Cardiac muscle cell (in vitro differentiated cells and primary cell): Measurements from ENCODE around the gene MARK2. TPM values are rescaled to one million over a fixed set of nuclear protein-coding genes. Genes with fewer than 3 reads are reported as not detected.

Source experiments
- DNase-seq, 2 donors: peaks; one replicate each; pipeline versions ENCODE4 v3.0.0 to v3.0.0-alpha.2; 2010 to 2017; ENCODE audit warnings: low read depth in 1 of 2, low spot score in 1 of 2
- H3K27ac ChIP-seq: fragments of 200-600 bp; sonication (generic); 2 replicates; pipeline ENCODE4 v1.5.1; 2016
- H3K27me3 ChIP-seq: fragments of 200-600 bp; sonication (generic); 2 replicates; pipeline ENCODE4 v1.6.0; 2016; ENCODE audit warnings: control low read depth
- H3K36me3 ChIP-seq: fragments of 200-600 bp; sonication (generic); 2 replicates; pipeline ENCODE4 v1.5.1; 2016; ENCODE audit warnings: control low read depth
- H3K4me1 ChIP-seq: fragments of 200-600 bp; sonication (generic); 2 replicates; pipeline ENCODE4 v1.8.1; 2017; ENCODE audit warnings: low read depth, mild to moderate bottlenecking, mixed run types
- H3K4me3 ChIP-seq: fragments of 200-600 bp; sonication (generic); 2 replicates; pipeline ENCODE4 v1.5.1; 2016; ENCODE audit warnings: mild to moderate bottlenecking
- H3K9me3 ChIP-seq: fragments of 200-600 bp; sonication (generic); 2 replicates; pipeline ENCODE4 v1.5.1; 2017; ENCODE audit warnings: low read depth, mild to moderate bottlenecking, control low read depth
- CTCF ChIP-seq: IDR thresholded peaks from 2 replicates; pipeline ENCODE4 v1.5.1; 2012; ENCODE audit warnings: low read depth, mild to moderate bottlenecking, low read length
- polyA plus RNA-seq: library from polyadenylated mRNA; unstranded; fragments of >200 nt; fragmentation: Nextera tagmentation; extraction: Ambion mirVana; gene quantifications from 2 replicates; pipeline ENCODE4 v1.2.1, GENCODE V29; 2016
- total RNA-seq: library from RNA; depleted of rRNA; stranded (reverse); fragments of >200 nt; gene quantifications from 2 replicates; pipeline ENCODE4 v1.2.3, GENCODE V29; 2016

Gene MARK2
- total RNA-seq (31.0 and 31.4 TPM in 2 replicates), polyA plus RNA-seq (37.2 and 38.1 TPM in 2 replicates)

GRCh38 chr11:63838678-63839507 is at the start of gene MARK2:
TSS of gene MARK2 (plus strand) at chr11:63839110. CDS start at chr11:63839507, 397 bp downstream.
- peak; percentile 99 for DNase-seq
- Histone ChIP-seq H3K27me3 (no peaks in the 10 kb centered on the region), H3K9me3 (no peaks in the 10 kb centered on the region), H3K4me1 (peaks cover 39% of the 10 kb centered on the region), H3K27ac (peak within 1 kb of the TSS; percentile 88), H3K36me3 (no peaks in the 10 kb centered on the region), H3K4me3 (peak within 1 kb of the TSS; percentile 55)
- TF ChIP-seq CTCF, result no peak

GRCh38 chr11:63791495-63792167 is 47.3 kb upstream of the MARK2 start:
- Histone ChIP-seq H3K27ac (no peak overlapping the region), H3K4me1 (no peaks in the 10 kb centered on the region)
- no peak for DNase-seq

GRCh38 chr11:63793161-63793560 is 45.7 kb upstream of the MARK2 start:
- H3K27ac ChIP-seq, result no peak overlapping the region
- no peaks in the 10 kb centered on the region for H3K4me1 ChIP-seq
- TF ChIP-seq CTCF, result no peak
- H3K9me3 ChIP-seq, result no peaks in the 10 kb centered on the region
- H3K4me3 ChIP-seq, result no peak overlapping the region
- no peak for DNase-seq
- H3K27me3 ChIP-seq, result no peaks in the 10 kb centered on the region
- H3K36me3 ChIP-seq, result no peaks in the 10 kb centered on the region

More at GRCh38 chr11:63791495-63792167, 47.3 kb upstream of the MARK2 start:
- Histone ChIP-seq H3K4me3 (no peak overlapping the region), H3K36me3 (no peaks in the 10 kb centered on the region), H3K9me3 (no peaks in the 10 kb centered on the region), H3K27me3 (no peaks in the 10 kb centered on the region)
- TF ChIP-seq CTCF, result no peak

GRCh38 chr11:63795066-63795465 is 43.8 kb upstream of the MARK2 start:
- Histone ChIP-seq H3K27ac (no peak overlapping the region), H3K27me3 (no peaks in the 10 kb centered on the region), H3K9me3 (no peaks in the 10 kb centered on the region), H3K36me3 (no peaks in the 10 kb centered on the region), H3K4me1 (no peaks in the 10 kb centered on the region), H3K4me3 (no peak overlapping the region)
- no peak for DNase-seq
- TF ChIP-seq CTCF, result no peak

GRCh38 chr11:63800921-63801320 is 38.0 kb upstream of the MARK2 start:
- H3K27ac ChIP-seq, result no peak overlapping the region
- no peaks in the 10 kb centered on the region for H3K4me1 ChIP-seq
- DNase-seq, result no peak
- no peak overlapping the region for H3K4me3 ChIP-seq
- H3K36me3 ChIP-seq, result no peaks in the 10 kb centered on the region
- no peak for TF ChIP-seq CTCF
- no peaks in the 10 kb centered on the region for H3K9me3 ChIP-seq
- no peaks in the 10 kb centered on the region for H3K27me3 ChIP-seq
